ENCODE results near the gene GASK1A.

GASK1A gene

GRCh38 chr3:42982645-42983412 lies 3.7 kb downstream of the GASK1A start:
- DNase-seq (ENCODE audit: low read depth), result no peak

- DNase-seq (ENCODE audit: low read depth), result no peak
Measured at GRCh38 chr3:42983927-42984326, 4.8 kb downstream of the GASK1A start.

- no peak for DNase-seq (ENCODE audit: low read depth)
Measured at GRCh38 chr3:42984701-42985100, 5.6 kb downstream of the GASK1A start.

- no peak for DNase-seq (ENCODE audit: low read depth)
Measured at GRCh38 chr3:42988097-42988496, 9.0 kb downstream of the GASK1A start.

- DNase-seq (ENCODE audit: low read depth), result no peak
Measured at GRCh38 chr3:42988566-42988965, 9.5 kb downstream of the GASK1A start.

GRCh38 chr3:42991341-42992315 lies 12.5 kb downstream of the GASK1A start:
- DNase-seq (ENCODE audit: low read depth), result no peak

GRCh38 chr3:42994595-42994994 lies 15.5 kb downstream of the GASK1A start:
- no peak for DNase-seq (ENCODE audit: low read depth)

- DNase-seq (ENCODE audit: low read depth), result no peak
Measured at GRCh38 chr3:42996021-42996420, 16.9 kb downstream of the GASK1A start.

- DNase-seq (ENCODE audit: low read depth), result no peak
Measured at GRCh38 chr3:42996633-42997075, 17.5 kb downstream of the GASK1A start.

- no peak for DNase-seq (ENCODE audit: low read depth)
Measured at GRCh38 chr3:42999212-42999611, 20.1 kb downstream of the GASK1A start.

- no peak for DNase-seq (ENCODE audit: low read depth)
Measured at GRCh38 chr3:42999632-43000031, 20.5 kb downstream of the GASK1A start.

GRCh38 chr3:43000387-43000786 lies 21.3 kb downstream of the GASK1A start:
- no peak for DNase-seq (ENCODE audit: low read depth)

- DNase-seq (ENCODE audit: low read depth), result no peak
Measured at GRCh38 chr3:43001094-43001553, 22.0 kb downstream of the GASK1A start.

GRCh38 chr3:43001556-43002121 lies 22.5 kb downstream of the GASK1A start:
- DNase-seq (ENCODE audit: low read depth), result no peak

- DNase-seq (ENCODE audit: low read depth), result no peak
Measured at GRCh38 chr3:43004282-43004681, 25.2 kb downstream of the GASK1A start.

- DNase-seq (ENCODE audit: low read depth), result no peak
Measured at GRCh38 chr3:43005253-43005652, 26.1 kb downstream of the GASK1A start.

- no peak for DNase-seq (ENCODE audit: low read depth)
Measured at GRCh38 chr3:43005981-43006380, 26.9 kb downstream of the GASK1A start.

GRCh38 chr3:43006825-43007224 lies 27.7 kb downstream of the GASK1A start:
- DNase-seq (ENCODE audit: low read depth), result no peak

- no peak for DNase-seq (ENCODE audit: low read depth)
Measured at GRCh38 chr3:43009547-43009946, 30.4 kb downstream of the GASK1A start.

- DNase-seq (ENCODE audit: low read depth), result no peak
Measured at GRCh38 chr3:43010638-43011037, 31.5 kb downstream of the GASK1A start.

GRCh38 chr3:43011638-43012037 lies 32.5 kb downstream of the GASK1A start:
- DNase-seq (ENCODE audit: low read depth), result no peak

- DNase-seq (ENCODE audit: low read depth), result no peak
Measured at GRCh38 chr3:43012174-43012573, 33.1 kb downstream of the GASK1A start.

- DNase-seq (ENCODE audit: low read depth), result no peak
Measured at GRCh38 chr3:43013256-43013655, 34.1 kb downstream of the GASK1A start.

Data from stimulated activated CD8-positive, alpha-beta memory T cell treated with anti-CD3 and anti-CD28 coated beads, Interleukin-15, amount 100 ng/mL, for 1 hour (primary cell).